A549 (cell line): ENCODE measurements around the gene ARHGEF3. TPM values are rescaled to one million over a fixed set of nuclear protein-coding genes. Genes with fewer than 3 reads are reported as not detected.

ENCODE experiments used
- ATAC-seq, 2 experiments: fragments of 200-7000 bp in 1 of 2; fragments of >200 bp in 1 of 2; cut with Nextera tagmentation in 1 of 2; cut with Tn5 transposase in 1 of 2; 3 replicates each; pipeline versions ENCODE4 v1.8.0 to v1.9.1; 2018 to 2020; ENCODE audit warnings: mild to moderate bottlenecking in 1 of 2, moderate library complexity in 1 of 2
- CTCF ChIA-PET: fragments of 300-600 bp; sonication (Branson Sonifier 250); formaldehyde crosslinking; extraction: SDS; loops from one replicate; lab custom pipeline; 2021; ENCODE audit warnings: antibody characterized with exemption, inconsistent platforms; lab: Yijun Ruan, JAX
- POLR2A ChIA-PET: fragments of 350-600 bp; formaldehyde crosslinking; extraction: SDS; loops from one replicate; lab custom pipeline; 2021; ENCODE audit warnings: antibody characterized with exemption, inconsistent platforms; lab: Yijun Ruan, JAX
- DNase-seq, 2 experiments: peaks; one replicate each; pipeline versions ENCODE4 v3.0.0 to v3.0.0-alpha.2; 2011 to 2016; ENCODE audit warnings: low read depth in 1 of 2, low spot score in 1 of 2
- FAIRE-seq: peaks from 2 replicates; lab custom pipeline; 2011; peaks lifted over from hg19 to GRCh38; lab: Jason Lieb, UNC
- H3K27ac ChIP-seq, 2 experiments: fragments of >200 bp; sonication (Bioruptor Twin); formaldehyde crosslinking; 3 replicates each; pipeline ENCODE4 v1.5.1; 2016 to 2017
- H3K4me1 ChIP-seq: fragments of >200 bp; sonication (Bioruptor Twin); formaldehyde crosslinking; 3 replicates; pipeline ENCODE4 v1.6.1; 2016
- H3K4me2 ChIP-seq: fragments of >200 bp; sonication (Bioruptor Twin); formaldehyde crosslinking; 3 replicates; pipeline ENCODE4 v1.6.1; 2016
- H3K4me3 ChIP-seq: fragments of >200 bp; sonication (Bioruptor Twin); formaldehyde crosslinking; 3 replicates; pipeline ENCODE4 v1.5.1; 2016
- H3K9me3 ChIP-seq: fragments of >200 bp; sonication (Bioruptor Twin); formaldehyde crosslinking; 3 replicates; pipeline ENCODE4 v1.6.1; 2016
- BHLHE40 ChIP-seq: IDR thresholded peaks from 2 replicates; pipeline ENCODE4 v1.6.1; 2012; ENCODE audit warnings: low read depth, low read length, inconsistent platforms
- E2F6 ChIP-seq: IDR thresholded peaks from 2 replicates; pipeline ENCODE4 v1.6.1; 2012; ENCODE audit warnings: low read depth, borderline replicate concordance
- EHMT2 ChIP-seq: fragments of 200-600 bp; sonication (generic); IDR thresholded peaks from 2 replicates; pipeline ENCODE4 v1.6.1; 2016; ENCODE audit warnings: antibody characterized with exemption, low read depth, mild to moderate bottlenecking, moderate library complexity
- EP300 ChIP-seq, 2 experiments: fragments of >200 bp; sonication (Bioruptor Twin); formaldehyde crosslinking; IDR thresholded peaks; 2 replicates in 1 of 2; 3 replicates in 1 of 2; pipeline ENCODE4 v1.6.1; 2016 to 2017
- HOXB5 ChIP-seq: fragments of 250-450 bp; sonication (Bioruptor Pico); IDR thresholded peaks from 2 replicates; pipeline ENCODE4 v1.5.0; 2020; ENCODE audit warnings: mild to moderate bottlenecking, moderate library complexity
- KDM1A ChIP-seq: fragments of 200-600 bp; sonication (generic); IDR thresholded peaks from 2 replicates; pipeline ENCODE4 v1.6.1; 2016; ENCODE audit warnings: low read depth, mild to moderate bottlenecking
- MAX ChIP-seq: IDR thresholded peaks from 2 replicates; pipeline ENCODE4 v1.6.1; 2012
- NFE2L2 ChIP-seq: fragments of 150-350 bp; conservative IDR thresholded peaks from 2 replicates; pipeline ENCODE4 v1.6.1; 2014; ENCODE audit warnings: low read length
- NPAS2 ChIP-seq: fragments of 250-450 bp; sonication (Bioruptor Pico); IDR thresholded peaks from 2 replicates; pipeline ENCODE4 v1.8.0; 2022; ENCODE audit warnings: mild to moderate bottlenecking, moderate library complexity, borderline replicate concordance
- PHF8 ChIP-seq: fragments of 200-600 bp; sonication (generic); IDR thresholded peaks from 2 replicates; pipeline ENCODE4 v1.6.1; 2016; ENCODE audit warnings: low read depth, mild to moderate bottlenecking, antibody characterized with exemption, moderate library complexity, borderline replicate concordance
- RCOR1 ChIP-seq: fragments of 150-350 bp; IDR thresholded peaks from 2 replicates; pipeline ENCODE4 v1.6.1; 2014; ENCODE audit warnings: antibody characterized with exemption, low read length, low read depth
- SREBF2 ChIP-seq: fragments of 450-650 bp; IDR thresholded peaks from 2 replicates; pipeline ENCODE4 v1.6.1; 2014; ENCODE audit warnings: mild to moderate bottlenecking, moderate library complexity
- TP53 ChIP-seq: fragments of 250-450 bp; sonication (Bioruptor Pico); IDR thresholded peaks from 2 replicates; pipeline ENCODE4 v1.5.0; 2021; ENCODE audit warnings: mild to moderate bottlenecking, moderate library complexity
- ZC3H11A ChIP-seq: fragments of 450-650 bp; IDR thresholded peaks from 2 replicates; pipeline ENCODE4 v1.6.1; 2014; ENCODE audit warnings: antibody characterized with exemption, mild to moderate bottlenecking
- WGBS: methylation state at CpG from one replicate; pipeline ENCODE4 v1.1.6; 2017; ENCODE audit errors: missing lambda C conversion rate; 5-methylcytosine and 5-hydroxymethylcytosine counted together
- polyA plus RNA-seq, 4 experiments: library from polyadenylated mRNA; depleted of rRNA in 3 of 4; stranded (reverse); fragments of >200 nt; fragmentation: RNase III in 1 of 4; extraction: RNeasy Plus Mini Kit Qiagen cat#74134 plus additional on column Dnase treatment in 1 of 4; gene quantifications; 2 replicates in 3 of 4; 3 replicates in 1 of 4; pipeline ENCODE4 v1.2.3, GENCODE V29; 2011 to 2017
- TF ChIP-seq, protein P1 (sequence below): IDR thresholded peaks from 2 replicates; pipeline ENCODE4 v1.6.1; 2012
- TF ChIP-seq, protein P2 (sequence below): fragments of 250-450 bp; sonication (Bioruptor Pico); IDR thresholded peaks from 2 replicates; pipeline ENCODE4 v1.5.0; 2020; ENCODE audit warnings: low read depth, mild to moderate bottlenecking, moderate library complexity
- TF ChIP-seq, protein P3 (sequence below): fragments of >200 bp; sonication (Bioruptor Twin); formaldehyde crosslinking; IDR thresholded peaks from 3 replicates; pipeline ENCODE4 v1.5.1; 2016
- TF ChIP-seq, protein P4 (sequence below): fragments of 250-450 bp; sonication (Bioruptor Pico); IDR thresholded peaks from 2 replicates; pipeline ENCODE4 v1.5.0; 2021; ENCODE audit warnings: mild to moderate bottlenecking, moderate library complexity, borderline replicate concordance

The ARHGEF3 gene
- polyA plus RNA-seq, 2 of the 4 experiments (the other 2 are of a cell fraction): 7.3 to 10.6 TPM

DNA sequence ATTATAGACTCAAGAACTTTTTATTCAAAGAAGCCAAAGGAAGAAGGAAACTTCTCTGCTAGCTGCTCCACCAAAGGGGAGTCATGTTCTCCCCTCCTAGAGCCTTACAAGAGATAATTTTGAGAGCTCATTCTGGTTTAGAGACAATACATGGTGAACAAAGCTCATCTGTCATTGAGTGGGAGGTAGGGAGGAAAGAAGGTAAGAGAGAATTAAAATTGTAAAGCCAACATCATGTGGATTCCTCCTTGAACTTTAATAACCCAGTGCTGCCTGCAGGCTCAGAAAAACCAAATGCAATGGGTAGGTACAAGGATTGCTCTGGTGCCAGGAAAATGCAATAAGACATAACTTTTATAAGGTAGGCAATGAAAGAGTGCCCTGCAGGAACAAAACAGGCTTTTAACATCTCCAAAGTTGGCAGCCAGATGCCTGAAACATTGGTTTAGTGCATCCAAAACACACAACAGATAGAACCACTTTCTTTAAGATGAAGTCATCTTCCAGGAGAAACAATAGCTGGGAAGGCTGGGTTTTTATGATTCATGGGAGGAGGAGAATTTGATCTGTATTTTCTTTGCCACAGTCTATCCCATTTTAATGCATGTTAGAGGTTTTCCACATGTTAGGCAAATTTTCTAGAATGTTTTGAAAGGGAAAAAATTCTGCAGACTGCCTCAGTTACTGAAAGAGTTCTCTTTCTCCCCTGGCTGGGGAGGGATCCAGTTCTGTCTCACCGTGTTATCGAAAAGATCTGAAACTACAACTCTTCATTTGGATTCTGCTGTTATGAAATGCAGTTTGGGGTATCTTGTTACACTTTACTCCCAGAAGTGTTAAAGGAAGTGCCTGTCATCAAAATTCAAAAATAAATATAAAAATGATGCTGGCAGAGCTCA lies 11.3 kb upstream of the ARHGEF3 start:
- POLR2A ChIA-PET: no interaction called here
- H3K4me3 ChIP-seq: no peak overlapping the region
- H3K4me2 ChIP-seq: no peak overlapping the region
- FAIRE-seq (no peak), DNase-seq (no peak), ATAC-seq (no peak)
- H3K27ac ChIP-seq: no peak overlapping the region
- H3K4me1 ChIP-seq: peaks cover 3% of the 10 kb centered on the region; the same call in 2 of the 3 replicates
- TF ChIP-seq KDM1A (no peak), PHF8 (no peak), EP300 (IDR thresholded peaks at IDR 0.05) (no peak), MAX (no peak), HOXB5 (CRISPR knock-in tag) (no peak)
- TF ChIP-seq, protein P1, sequence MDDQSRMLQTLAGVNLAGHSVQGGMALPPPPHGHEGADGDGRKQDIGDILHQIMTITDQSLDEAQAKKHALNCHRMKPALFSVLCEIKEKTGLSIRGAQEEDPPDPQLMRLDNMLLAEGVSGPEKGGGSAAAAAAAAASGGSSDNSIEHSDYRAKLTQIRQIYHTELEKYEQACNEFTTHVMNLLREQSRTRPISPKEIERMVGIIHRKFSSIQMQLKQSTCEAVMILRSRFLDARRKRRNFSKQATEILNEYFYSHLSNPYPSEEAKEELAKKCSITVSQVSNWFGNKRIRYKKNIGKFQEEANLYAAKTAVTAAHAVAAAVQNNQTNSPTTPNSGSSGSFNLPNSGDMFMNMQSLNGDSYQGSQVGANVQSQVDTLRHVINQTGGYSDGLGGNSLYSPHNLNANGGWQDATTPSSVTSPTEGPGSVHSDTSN: no peak
- WGBS: 97% methylated on average over 2 of the region's 2 CpGs
- CTCF ChIA-PET: interaction anchor here (1.4 to 3.2 kb wide), 3 partner anchors 11 to 13 kb away, joined by 5 to 7 read pairs (median 6); partner anchors contain the start of gene ARHGEF3
- no peaks in the 10 kb centered on the region for H3K9me3 ChIP-seq

- Histone ChIP-seq H3K4me1 (peaks cover 3% of the 10 kb centered on the region; the same call in 1 of the 3 replicates), H3K9me3 (no peaks in the 10 kb centered on the region), H3K27ac (no peak overlapping the region)
- WGBS: 94% methylated on average over 5 of the region's 5 CpGs
- CTCF ChIA-PET: interaction anchor here (0.7 to 3.2 kb wide), 5 partner anchors 9 to 177 kb away, joined by 3 to 8 read pairs (median 5); partner anchors contain the start of gene ARHGEF3
- FAIRE-seq: no peak
- TF ChIP-seq ZC3H11A: no peak
- TF ChIP-seq RCOR1: no peak
- TF ChIP-seq NPAS2: no peak
- TF ChIP-seq, protein P1: no peak
- TF ChIP-seq MAX: no peak
- TF ChIP-seq TP53: no peak
- TF ChIP-seq, protein P2, sequence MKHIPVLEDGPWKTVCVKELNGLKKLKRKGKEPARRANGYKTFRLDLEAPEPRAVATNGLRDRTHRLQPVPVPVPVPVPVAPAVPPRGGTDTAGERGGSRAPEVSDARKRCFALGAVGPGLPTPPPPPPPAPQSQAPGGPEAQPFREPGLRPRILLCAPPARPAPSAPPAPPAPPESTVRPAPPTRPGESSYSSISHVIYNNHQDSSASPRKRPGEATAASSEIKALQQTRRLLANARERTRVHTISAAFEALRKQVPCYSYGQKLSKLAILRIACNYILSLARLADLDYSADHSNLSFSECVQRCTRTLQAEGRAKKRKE (CRISPR knock-in tag): no peak
- TF ChIP-seq, protein P3, sequence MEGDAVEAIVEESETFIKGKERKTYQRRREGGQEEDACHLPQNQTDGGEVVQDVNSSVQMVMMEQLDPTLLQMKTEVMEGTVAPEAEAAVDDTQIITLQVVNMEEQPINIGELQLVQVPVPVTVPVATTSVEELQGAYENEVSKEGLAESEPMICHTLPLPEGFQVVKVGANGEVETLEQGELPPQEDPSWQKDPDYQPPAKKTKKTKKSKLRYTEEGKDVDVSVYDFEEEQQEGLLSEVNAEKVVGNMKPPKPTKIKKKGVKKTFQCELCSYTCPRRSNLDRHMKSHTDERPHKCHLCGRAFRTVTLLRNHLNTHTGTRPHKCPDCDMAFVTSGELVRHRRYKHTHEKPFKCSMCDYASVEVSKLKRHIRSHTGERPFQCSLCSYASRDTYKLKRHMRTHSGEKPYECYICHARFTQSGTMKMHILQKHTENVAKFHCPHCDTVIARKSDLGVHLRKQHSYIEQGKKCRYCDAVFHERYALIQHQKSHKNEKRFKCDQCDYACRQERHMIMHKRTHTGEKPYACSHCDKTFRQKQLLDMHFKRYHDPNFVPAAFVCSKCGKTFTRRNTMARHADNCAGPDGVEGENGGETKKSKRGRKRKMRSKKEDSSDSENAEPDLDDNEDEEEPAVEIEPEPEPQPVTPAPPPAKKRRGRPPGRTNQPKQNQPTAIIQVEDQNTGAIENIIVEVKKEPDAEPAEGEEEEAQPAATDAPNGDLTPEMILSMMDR: no peak
- no peak for TF ChIP-seq NFE2L2
- TF ChIP-seq HOXB5 (CRISPR knock-in tag): no peak
- TF ChIP-seq, protein P4, sequence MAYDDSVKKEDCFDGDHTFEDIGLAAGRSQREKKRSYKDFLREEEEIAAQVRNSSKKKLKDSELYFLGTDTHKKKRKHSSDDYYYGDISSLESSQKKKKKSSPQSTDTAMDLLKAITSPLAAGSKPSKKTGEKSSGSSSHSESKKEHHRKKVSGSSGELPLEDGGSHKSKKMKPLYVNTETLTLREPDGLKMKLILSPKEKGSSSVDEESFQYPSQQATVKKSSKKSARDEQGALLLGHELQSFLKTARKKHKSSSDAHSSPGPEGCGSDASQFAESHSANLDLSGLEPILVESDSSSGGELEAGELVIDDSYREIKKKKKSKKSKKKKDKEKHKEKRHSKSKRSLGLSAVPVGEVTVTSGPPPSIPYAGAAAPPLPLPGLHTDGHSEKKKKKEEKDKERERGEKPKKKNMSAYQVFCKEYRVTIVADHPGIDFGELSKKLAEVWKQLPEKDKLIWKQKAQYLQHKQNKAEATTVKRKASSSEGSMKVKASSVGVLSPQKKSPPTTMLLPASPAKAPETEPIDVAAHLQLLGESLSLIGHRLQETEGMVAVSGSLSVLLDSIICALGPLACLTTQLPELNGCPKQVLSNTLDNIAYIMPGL (CRISPR knock-in tag): no peak
- TF ChIP-seq SREBF2: no peak
- no peak for TF ChIP-seq BHLHE40
- TF ChIP-seq EHMT2: no peak
- TF ChIP-seq E2F6: no peak
- TF ChIP-seq, all 56 proteins: peak for 0
- no peak for ATAC-seq
- Histone ChIP-seq H3K4me2 (no peak overlapping the region), H3K4me3 (no peak overlapping the region)
- POLR2A ChIA-PET: no interaction called here
- no peak for DNase-seq
Measured at GRCh38 chr3:56811546-56812202, 9.9 kb upstream of the ARHGEF3 start.
